A549 treated with GW870086 at 1 μM for 4 hours (cell line): ENCODE measurements around the gene HLTF. TPM values are rescaled to one million over a fixed set of nuclear protein-coding genes. Genes with fewer than 3 reads are reported as not detected.

Experiments used
- total RNA-seq: library from RNA; stranded (reverse); fragments of 200-300 nt; extraction: Qiagen RNA extraction; gene quantifications from 5 replicates; pipeline ENCODE4 v1.2.3, GENCODE V29; 2022; ENCODE audit warnings: low read depth

The HLTF gene, protein sequence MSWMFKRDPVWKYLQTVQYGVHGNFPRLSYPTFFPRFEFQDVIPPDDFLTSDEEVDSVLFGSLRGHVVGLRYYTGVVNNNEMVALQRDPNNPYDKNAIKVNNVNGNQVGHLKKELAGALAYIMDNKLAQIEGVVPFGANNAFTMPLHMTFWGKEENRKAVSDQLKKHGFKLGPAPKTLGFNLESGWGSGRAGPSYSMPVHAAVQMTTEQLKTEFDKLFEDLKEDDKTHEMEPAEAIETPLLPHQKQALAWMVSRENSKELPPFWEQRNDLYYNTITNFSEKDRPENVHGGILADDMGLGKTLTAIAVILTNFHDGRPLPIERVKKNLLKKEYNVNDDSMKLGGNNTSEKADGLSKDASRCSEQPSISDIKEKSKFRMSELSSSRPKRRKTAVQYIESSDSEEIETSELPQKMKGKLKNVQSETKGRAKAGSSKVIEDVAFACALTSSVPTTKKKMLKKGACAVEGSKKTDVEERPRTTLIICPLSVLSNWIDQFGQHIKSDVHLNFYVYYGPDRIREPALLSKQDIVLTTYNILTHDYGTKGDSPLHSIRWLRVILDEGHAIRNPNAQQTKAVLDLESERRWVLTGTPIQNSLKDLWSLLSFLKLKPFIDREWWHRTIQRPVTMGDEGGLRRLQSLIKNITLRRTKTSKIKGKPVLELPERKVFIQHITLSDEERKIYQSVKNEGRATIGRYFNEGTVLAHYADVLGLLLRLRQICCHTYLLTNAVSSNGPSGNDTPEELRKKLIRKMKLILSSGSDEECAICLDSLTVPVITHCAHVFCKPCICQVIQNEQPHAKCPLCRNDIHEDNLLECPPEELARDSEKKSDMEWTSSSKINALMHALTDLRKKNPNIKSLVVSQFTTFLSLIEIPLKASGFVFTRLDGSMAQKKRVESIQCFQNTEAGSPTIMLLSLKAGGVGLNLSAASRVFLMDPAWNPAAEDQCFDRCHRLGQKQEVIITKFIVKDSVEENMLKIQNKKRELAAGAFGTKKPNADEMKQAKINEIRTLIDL
- 11.2 to 20.5 TPM (median 17.3 TPM) in 5 replicates for total RNA-seq

DNA sequence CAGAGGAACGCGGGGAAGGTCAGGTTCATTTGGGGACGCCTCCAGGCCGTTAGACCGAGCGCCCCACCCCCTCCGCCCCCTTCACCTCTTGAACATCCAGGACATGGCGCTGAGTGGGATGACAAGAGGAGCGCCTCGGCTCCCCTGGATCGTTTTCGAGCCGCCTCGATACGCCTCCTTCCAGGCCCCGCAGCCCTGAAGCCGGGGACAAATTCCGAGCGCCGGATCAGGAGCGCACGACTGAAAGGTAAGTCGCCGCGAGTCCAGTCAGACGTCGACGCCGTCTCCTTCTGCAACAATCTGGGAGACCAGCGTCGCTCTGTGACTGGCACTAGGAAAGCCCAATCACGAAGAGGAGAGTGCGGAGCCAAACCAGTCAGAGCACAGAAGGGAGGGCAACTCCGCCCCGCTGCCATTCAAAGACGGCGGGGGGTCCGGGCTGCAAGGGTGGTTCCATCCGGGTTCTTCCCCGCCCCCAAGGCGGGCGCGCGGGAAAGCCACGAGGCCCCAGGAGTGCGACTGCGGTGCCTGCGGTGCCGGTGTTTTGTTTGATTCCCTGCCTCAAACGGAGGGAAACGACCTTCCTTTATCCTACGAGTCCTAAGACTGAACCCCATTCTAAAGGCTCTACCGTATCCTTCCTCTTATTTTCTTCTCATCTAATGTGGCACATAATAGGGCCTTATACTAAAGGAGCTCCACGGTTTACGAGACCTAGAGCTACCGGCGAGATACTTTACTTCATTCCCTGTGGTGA is at the start of gene HLTF:
HLTF (minus strand) TSS at position 302 of the 757 bp plus-strand sequence; CDS start at position 105, 197 bp downstream.

DNA sequence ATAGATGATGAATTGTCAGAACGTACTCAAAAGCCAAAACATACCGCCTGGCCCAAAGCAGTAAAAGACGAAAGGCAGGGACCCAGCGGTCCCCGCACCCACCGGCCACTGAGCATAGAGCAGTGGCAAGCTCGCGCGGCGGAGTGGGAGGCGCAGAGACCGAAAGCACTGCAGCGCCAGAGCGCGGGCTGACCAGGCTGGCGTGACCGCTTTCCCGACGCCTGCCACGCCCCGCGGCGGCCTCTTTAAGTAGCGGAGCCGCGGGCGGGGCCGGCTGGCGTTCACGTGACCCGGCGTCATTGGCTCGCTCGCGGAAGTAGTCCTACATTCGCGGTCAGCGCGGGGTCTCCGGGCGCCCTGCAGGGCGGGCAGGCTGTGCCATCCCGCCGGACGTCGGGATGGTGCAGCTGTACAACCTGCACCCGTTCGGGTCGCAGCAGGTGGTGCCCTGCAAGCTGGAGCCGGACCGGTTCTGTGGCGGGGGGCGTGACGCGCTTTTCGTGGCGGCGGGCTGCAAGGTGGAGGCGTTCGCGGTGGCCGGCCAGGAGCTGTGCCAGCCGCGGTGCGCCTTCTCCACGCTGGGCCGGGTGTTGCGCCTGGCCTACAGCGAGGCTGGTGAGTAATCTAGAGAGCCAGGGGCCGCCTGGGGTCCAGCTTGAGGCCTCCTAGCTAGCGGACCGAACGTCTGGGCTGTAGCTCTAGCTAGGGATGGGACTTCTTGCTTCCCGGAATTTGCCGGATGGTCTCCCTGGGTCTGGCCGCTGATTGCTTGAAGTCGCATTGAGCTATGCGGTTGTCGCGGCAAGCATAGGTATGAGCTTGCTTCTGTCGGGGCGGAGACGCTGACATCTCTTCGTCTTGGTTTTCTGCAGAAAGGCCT is 43.2 kb upstream of the HLTF start, which contains the start of gene HPS3:
HPS3 (plus strand) TSS at position 313 of the 880 bp plus-strand sequence; CDS start at position 399, 86 bp downstream.

GRCh38 chr3:148991219-148992026 is 94.9 kb downstream of the HLTF start, which contains the start of gene GYG1:
Gene GYG1 (plus strand): TSS chr3:148991540. CDS start chr3:148991641, 101 bp downstream.

Other genes with a start within 250 kb of the HLTF start
- not detected in 5 replicates for gene CPA3, start 221.2 kb downstream of the HLTF start, total RNA-seq
- gene GYG1, start 95.0 kb downstream of the HLTF start, total RNA-seq: 33.9 to 40.6 TPM (median 34.6 TPM) in 5 replicates
- 29.7 to 35.4 TPM (median 33.7 TPM) in 5 replicates for gene HPS3, start 43.1 kb upstream of the HLTF start, total RNA-seq
- 4.6 to 7.4 TPM (median 6.4 TPM) in 5 replicates for gene CP, start 135.3 kb upstream of the HLTF start, total RNA-seq
- gene TM4SF18, start 247.1 kb upstream of the HLTF start, total RNA-seq: 31.8 to 38.1 TPM (median 35.7 TPM) in 5 replicates